GM23248 (cell line): ENCODE data around the gene CMAS. TPM values are rescaled to one million over a fixed set of nuclear protein-coding genes. Genes with fewer than 3 reads are reported as not detected.
"Not testable (repeated sequence)": the region's sequence is repeated elsewhere in the genome, so short reads cannot be mapped to it uniquely, and the experiment has no call there.

Experiments
- DNase-seq: peaks from one replicate; pipeline ENCODE4 v3.0.0-alpha.2; 2015
- H2AFZ ChIP-seq: fragments of 200-600 bp; sonication (generic); 2 replicates; pipeline ENCODE4 v1.6.1; 2016; ENCODE audit warnings: antibody characterized with exemption
- H3F3A ChIP-seq: fragments of 200-600 bp; sonication (generic); 2 replicates; pipeline ENCODE4 v1.6.1; 2016; ENCODE audit warnings: mild to moderate bottlenecking, antibody characterized with exemption, mixed run types; ENCODE audit not compliant: insufficient read depth
- H3K27ac ChIP-seq: fragments of 200-600 bp; sonication (generic); 2 replicates; pipeline ENCODE4 v1.5.1; 2016; ENCODE audit warnings: mild to moderate bottlenecking
- H3K27me3 ChIP-seq: fragments of 200-600 bp; sonication (generic); replicated peaks from 2 replicates; pipeline ENCODE4 v1.6.1; 2016; ENCODE audit warnings: mild to moderate bottlenecking; ENCODE audit not compliant: insufficient read depth
- H3K36me3 ChIP-seq: fragments of 200-600 bp; sonication (generic); 2 replicates; pipeline ENCODE4 v1.6.1; 2016; ENCODE audit warnings: low read depth, mild to moderate bottlenecking
- H3K4me1 ChIP-seq: fragments of 200-600 bp; sonication (generic); 2 replicates; pipeline ENCODE4 v1.6.1; 2016; ENCODE audit warnings: mild to moderate bottlenecking; ENCODE audit not compliant: insufficient read depth
- H3K4me2 ChIP-seq: fragments of 200-600 bp; sonication (generic); one replicate; pipeline ENCODE4 v1.6.1; 2016; ENCODE audit warnings: mild to moderate bottlenecking; ENCODE audit not compliant: unreplicated experiment
- H3K4me3 ChIP-seq: fragments of 200-600 bp; sonication (generic); 2 replicates; pipeline ENCODE4 v1.5.1; 2016; ENCODE audit warnings: mild to moderate bottlenecking
- H3K79me2 ChIP-seq: fragments of 200-600 bp; sonication (generic); 2 replicates; pipeline ENCODE4 v1.6.1; 2016; ENCODE audit warnings: mild to moderate bottlenecking; ENCODE audit not compliant: insufficient read depth
- H3K9ac ChIP-seq: fragments of 200-600 bp; sonication (generic); 2 replicates; pipeline ENCODE4 v1.6.1; 2016; ENCODE audit warnings: mild to moderate bottlenecking
- H3K9me2 ChIP-seq: fragments of 200-600 bp; sonication (generic); 2 replicates; pipeline ENCODE4 v1.6.1; 2016; ENCODE audit warnings: mixed run types, mild to moderate bottlenecking, moderate library complexity; ENCODE audit not compliant: insufficient read depth
- H3K9me3 ChIP-seq: fragments of 200-600 bp; sonication (generic); one replicate; pipeline ENCODE4 v1.6.1; 2017; ENCODE audit warnings: low read depth
- H4K20me1 ChIP-seq: fragments of 200-600 bp; sonication (generic); 2 replicates; pipeline ENCODE4 v1.6.0; 2016; ENCODE audit not compliant: insufficient read depth
- EZH2 ChIP-seq: fragments of 200-600 bp; sonication (generic); IDR thresholded peaks from 2 replicates; pipeline ENCODE4 v1.6.1; 2018; ENCODE audit warnings: antibody characterized with exemption, mild to moderate bottlenecking; ENCODE audit not compliant: insufficient read depth, poor library complexity, severe bottlenecking
- EZH2phosphoT487 ChIP-seq: fragments of 200-600 bp; sonication (generic); IDR thresholded peaks from 2 replicates; pipeline ENCODE4 v1.6.1; 2018; ENCODE audit warnings: antibody characterized with exemption, moderate library complexity, mild to moderate bottlenecking, low read depth; ENCODE audit not compliant: insufficient read depth
- WGBS, 2 experiments: methylation state at CpG; one replicate each; pipeline ENCODE4 v1.1.6; 2015 to 2017; ENCODE audit warnings: low lambda C conversion rate in 2 of 2, low coverage in 1 of 2; ENCODE audit errors: missing lambda C conversion rate in 2 of 2; 5-methylcytosine and 5-hydroxymethylcytosine counted together
- in situ Hi-C: fragments of 300-500 bp; cut with MboI; formaldehyde crosslinking; loops from 2 replicates; pipeline ENCODE4 v1.15.0; 2020
- polyA plus RNA-seq: library from polyadenylated mRNA; unstranded; fragments of >200 nt; fragmentation: Nextera tagmentation; extraction: Ambion mirVana; gene quantifications from 2 replicates; pipeline ENCODE4 v1.2.1, GENCODE V29; 2016
- total RNA-seq: library from RNA; depleted of rRNA; stranded (reverse); fragments of >200 nt; shearing (Covaris generic); gene quantifications from 2 replicates; pipeline ENCODE4 v1.2.3, GENCODE V29; 2014

The CMAS gene
- total and polyA plus RNA-seq, 2 experiments from 2014 or later = 30.4 to 61.3 TPM

GRCh38 chr12:22047494-22047893 lies 1.5 kb downstream of the CMAS start:
- 71 to 76% methylated on average over 2 of the region's 2 CpGs for WGBS, 2 experiments
- Histone ChIP-seq H3F3A (peaks cover 9% of the 10 kb centered on the region), H3K79me2 (peaks cover 62% of the 10 kb centered on the region), H3K27me3 (no peaks in the 10 kb centered on the region), H3K9me3 (no peaks in the 10 kb centered on the region), H3K36me3 (no peaks in the 10 kb centered on the region), H3K9me2 (no peaks in the 10 kb centered on the region), H3K4me3 (peak overlapping the region; percentile 95), H3K4me1 (peaks cover 14% of the 10 kb centered on the region), H2AFZ (no peak overlapping the region), H3K9ac (peak overlapping the region; percentile 87; the same call in 1 of the 2 replicates), H3K4me2 (peak overlapping the region; percentile 91), H3K27ac (no peak overlapping the region), H4K20me1 (no peaks in the 10 kb centered on the region)
- in situ Hi-C loops = no loop called here
- no peak for DNase-seq
- no peak for TF ChIP-seq EZH2phosphoT487
- no peak for TF ChIP-seq EZH2

GRCh38 chr12:22048351-22049041 lies 2.5 kb downstream of the CMAS start:
- H3K36me3 ChIP-seq = no peaks in the 10 kb centered on the region
- H4K20me1 ChIP-seq = no peaks in the 10 kb centered on the region
- 68 to 70% methylated on average over 4 of the region's 4 CpGs for WGBS, 2 experiments
- H3K4me1 ChIP-seq = peaks cover 10% of the 10 kb centered on the region
- no peak overlapping the region for H3K27ac ChIP-seq
- no peak overlapping the region for H2AFZ ChIP-seq
- in situ Hi-C loops = no loop called here
- TF ChIP-seq EZH2phosphoT487 = no peak
- TF ChIP-seq EZH2 = no peak
- no peak for DNase-seq
- H3K9me2 ChIP-seq = no peaks in the 10 kb centered on the region
- no peak overlapping the region for H3K9ac ChIP-seq
- no peaks in the 10 kb centered on the region for H3K9me3 ChIP-seq
- H3K4me3 ChIP-seq = no peak overlapping the region
- no peak overlapping the region for H3K4me2 ChIP-seq
- H3F3A ChIP-seq = peaks cover 5% of the 10 kb centered on the region
- no peaks in the 10 kb centered on the region for H3K27me3 ChIP-seq
- H3K79me2 ChIP-seq = peaks cover 68% of the 10 kb centered on the region

GRCh38 chr12:22050078-22050477 lies 4.1 kb downstream of the CMAS start:
- Histone ChIP-seq H3K36me3 (peaks cover 2% of the 10 kb centered on the region; the same call in 1 of the 2 replicates), H3K9ac (no peak overlapping the region), H3K9me3 (no peaks in the 10 kb centered on the region), H3K79me2 (peaks cover 74% of the 10 kb centered on the region), H3K4me1 (peaks cover 7% of the 10 kb centered on the region), H2AFZ (no peak overlapping the region), H3F3A (no peaks in the 10 kb centered on the region), H3K27ac (no peak overlapping the region), H4K20me1 (no peaks in the 10 kb centered on the region), H3K4me2 (no peak overlapping the region), H3K9me2 (no peaks in the 10 kb centered on the region), H3K27me3 (no peaks in the 10 kb centered on the region), H3K4me3 (no peak overlapping the region)
- in situ Hi-C loops = no loop called here
- WGBS, 2 experiments = 82 to 92% methylated on average over 4 of the region's 4 CpGs
- DNase-seq = no peak
- no peak for TF ChIP-seq EZH2
- no peak for TF ChIP-seq EZH2phosphoT487

GRCh38 chr12:22051114-22051698 lies 5.2 kb downstream of the CMAS start:
- TF ChIP-seq EZH2phosphoT487 = no peak
- Histone ChIP-seq H3K9ac (no peak overlapping the region), H3K79me2 (peaks cover 73% of the 10 kb centered on the region), H3K9me3 (no peaks in the 10 kb centered on the region), H2AFZ (no peak overlapping the region), H3K9me2 (no peaks in the 10 kb centered on the region), H3K27me3 (no peaks in the 10 kb centered on the region), H3K27ac (no peak overlapping the region), H3K4me1 (peaks cover 7% of the 10 kb centered on the region), H3K36me3 (peaks cover 13% of the 10 kb centered on the region), H3K4me3 (no peak overlapping the region), H3F3A (no peaks in the 10 kb centered on the region), H3K4me2 (no peak overlapping the region), H4K20me1 (no peaks in the 10 kb centered on the region)
- DNase-seq = no peak
- in situ Hi-C loops = no loop called here

GRCh38 chr12:22052994-22053393 lies 7.0 kb downstream of the CMAS start:
- H3K9ac ChIP-seq, H3K4me2 ChIP-seq, H2AFZ ChIP-seq, H3K9me3 ChIP-seq, H3K27ac ChIP-seq, H3K4me3 ChIP-seq, H3K27me3 ChIP-seq, DNase-seq, H4K20me1 ChIP-seq, in situ Hi-C loops, H3F3A ChIP-seq, H3K9me2 ChIP-seq, H3K4me1 ChIP-seq: not testable (repeated sequence)
- peaks cover 55% of the 10 kb centered on the region for H3K79me2 ChIP-seq
- WGBS, 2 experiments = 93 to 96% methylated on average over 6 of the region's 6 CpGs
- peaks cover 26% of the 10 kb centered on the region for H3K36me3 ChIP-seq
